GM13977 (cell line): Measurements from ENCODE around the gene ARHGEF10L.

ENCODE experiments used
- DNase-seq: peaks from one replicate; pipeline ENCODE4 v3.0.0; 2012; ENCODE audit warnings: low spot score
- in situ Hi-C: fragments of 300-500 bp; cut with MboI; formaldehyde crosslinking; loops from one replicate; pipeline ENCODE4 v1.12.0; 2022; ENCODE audit warnings: low sequenced_read_pairs, low pct_unique_long_range_greater_than_20kb, mixed read lengths, inconsistent platforms; ENCODE audit not compliant: unreplicated experiment
- TF ChIP-seq, protein P1 (sequence below): IDR thresholded peaks from 2 replicates; pipeline ENCODE4 v1.5.1; 2012; ENCODE audit warnings: mild to moderate bottlenecking, control low read depth; ENCODE audit not compliant: insufficient read depth; ENCODE audit errors: extremely low read depth, missing control alignments

The ARHGEF10L gene

GRCh38 chr1:17672226-17672625, 132.7 kb downstream of the ARHGEF10L start:
- in situ Hi-C loops = no loop called here
- TF ChIP-seq, protein P1, sequence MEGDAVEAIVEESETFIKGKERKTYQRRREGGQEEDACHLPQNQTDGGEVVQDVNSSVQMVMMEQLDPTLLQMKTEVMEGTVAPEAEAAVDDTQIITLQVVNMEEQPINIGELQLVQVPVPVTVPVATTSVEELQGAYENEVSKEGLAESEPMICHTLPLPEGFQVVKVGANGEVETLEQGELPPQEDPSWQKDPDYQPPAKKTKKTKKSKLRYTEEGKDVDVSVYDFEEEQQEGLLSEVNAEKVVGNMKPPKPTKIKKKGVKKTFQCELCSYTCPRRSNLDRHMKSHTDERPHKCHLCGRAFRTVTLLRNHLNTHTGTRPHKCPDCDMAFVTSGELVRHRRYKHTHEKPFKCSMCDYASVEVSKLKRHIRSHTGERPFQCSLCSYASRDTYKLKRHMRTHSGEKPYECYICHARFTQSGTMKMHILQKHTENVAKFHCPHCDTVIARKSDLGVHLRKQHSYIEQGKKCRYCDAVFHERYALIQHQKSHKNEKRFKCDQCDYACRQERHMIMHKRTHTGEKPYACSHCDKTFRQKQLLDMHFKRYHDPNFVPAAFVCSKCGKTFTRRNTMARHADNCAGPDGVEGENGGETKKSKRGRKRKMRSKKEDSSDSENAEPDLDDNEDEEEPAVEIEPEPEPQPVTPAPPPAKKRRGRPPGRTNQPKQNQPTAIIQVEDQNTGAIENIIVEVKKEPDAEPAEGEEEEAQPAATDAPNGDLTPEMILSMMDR = no peak
- DNase-seq = no peak

DNA sequence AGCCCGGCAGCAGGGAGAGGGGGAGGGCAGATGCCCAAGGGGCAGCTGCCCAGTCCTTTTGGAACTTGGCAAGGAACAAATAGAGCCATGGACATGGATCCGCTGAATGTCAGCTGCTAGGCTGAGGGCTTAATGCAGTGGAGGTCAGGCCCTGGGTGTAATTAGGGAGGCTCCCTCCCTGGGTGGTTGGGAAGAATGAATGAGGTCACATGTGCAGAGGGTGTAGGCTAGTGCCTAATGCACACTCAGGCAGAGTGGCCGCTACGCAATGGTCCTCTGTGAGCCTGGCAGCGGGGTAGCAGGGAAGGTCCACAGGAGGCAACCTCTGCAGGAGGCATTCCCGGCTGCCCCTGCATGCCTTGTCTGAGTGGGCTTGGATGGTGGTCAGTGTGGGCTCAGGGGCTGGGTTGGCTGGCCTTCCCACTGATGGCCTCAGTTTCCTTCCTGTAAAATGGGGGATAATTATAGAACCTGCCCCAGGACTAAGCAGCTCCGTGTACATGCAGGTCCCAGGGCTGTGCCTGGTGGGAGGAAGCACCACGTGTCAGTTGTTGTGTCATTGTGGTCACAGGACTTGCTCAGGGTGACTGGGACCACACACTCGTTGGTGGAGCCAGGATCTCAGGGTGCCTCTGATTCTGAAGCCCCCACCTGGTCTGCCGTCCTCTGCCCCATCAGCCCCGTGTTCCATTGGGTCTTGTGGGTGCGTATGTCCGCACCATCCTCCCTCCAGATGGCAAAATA, 134.0 kb downstream of the ARHGEF10L start:
- in situ Hi-C loops = no loop called here
- DNase-seq = no peak
- TF ChIP-seq, protein P1 = no peak

DNA sequence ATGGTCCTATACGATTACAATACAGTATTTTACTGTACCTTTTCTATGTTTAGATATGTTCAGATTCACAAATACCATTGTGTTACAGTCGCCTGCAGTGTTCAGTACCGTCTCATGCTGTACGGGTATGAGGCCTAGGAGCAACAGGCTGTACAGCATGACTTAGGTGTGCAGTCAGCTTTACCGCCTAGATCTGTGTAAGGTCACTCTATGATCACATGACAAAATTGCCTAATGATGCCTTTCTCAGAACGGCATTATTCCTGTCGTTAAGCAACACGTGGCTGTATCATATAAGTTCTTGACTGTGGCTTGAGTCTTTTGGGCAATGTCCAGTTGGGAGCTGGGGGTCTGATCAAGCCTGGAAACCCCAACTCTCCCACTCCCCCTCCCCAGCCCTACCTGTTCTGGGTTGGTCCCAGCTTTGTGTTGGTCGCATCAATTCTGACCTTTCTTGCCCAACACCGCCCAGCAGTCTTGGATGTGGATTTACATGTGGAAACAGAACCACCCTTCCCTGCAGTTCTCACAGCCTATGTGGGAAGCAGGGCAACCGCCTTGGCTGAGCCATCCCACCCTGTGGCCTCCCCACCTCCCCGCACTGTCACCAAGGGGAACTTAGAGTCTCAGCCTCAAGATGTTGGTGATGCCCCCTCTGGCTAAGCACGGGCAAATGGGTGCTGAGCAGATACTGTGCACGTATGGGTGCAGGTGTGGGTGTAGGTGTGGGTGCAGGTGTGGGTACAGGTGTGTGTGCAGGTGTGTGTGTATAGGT, 135.4 kb downstream of the ARHGEF10L start:
- TF ChIP-seq, protein P1 = no peak
- in situ Hi-C loops = no loop called here
- DNase-seq = no peak

DNA sequence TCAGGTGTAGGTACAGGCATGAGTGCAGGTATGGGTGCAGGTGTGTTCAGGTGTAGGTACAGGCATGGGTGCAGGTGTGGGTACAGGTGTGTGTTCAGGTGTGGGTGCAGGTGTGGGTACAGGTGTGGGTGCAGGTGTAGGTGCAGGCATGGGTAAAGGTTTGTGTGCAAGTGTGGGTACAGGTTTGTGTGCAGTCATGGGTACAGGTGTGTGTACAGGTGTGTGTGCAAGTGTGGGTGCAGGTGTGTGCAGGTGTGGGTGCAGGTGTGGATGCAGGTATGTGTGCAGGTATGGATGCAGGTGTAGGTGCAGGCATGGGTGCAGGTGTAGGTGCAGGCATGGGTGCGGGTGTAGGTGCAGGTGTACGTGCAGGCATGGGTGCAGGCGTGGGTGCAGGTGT, 136.2 kb downstream of the ARHGEF10L start:
- in situ Hi-C loops = no loop called here
- TF ChIP-seq, protein P1 = no peak

DNA sequence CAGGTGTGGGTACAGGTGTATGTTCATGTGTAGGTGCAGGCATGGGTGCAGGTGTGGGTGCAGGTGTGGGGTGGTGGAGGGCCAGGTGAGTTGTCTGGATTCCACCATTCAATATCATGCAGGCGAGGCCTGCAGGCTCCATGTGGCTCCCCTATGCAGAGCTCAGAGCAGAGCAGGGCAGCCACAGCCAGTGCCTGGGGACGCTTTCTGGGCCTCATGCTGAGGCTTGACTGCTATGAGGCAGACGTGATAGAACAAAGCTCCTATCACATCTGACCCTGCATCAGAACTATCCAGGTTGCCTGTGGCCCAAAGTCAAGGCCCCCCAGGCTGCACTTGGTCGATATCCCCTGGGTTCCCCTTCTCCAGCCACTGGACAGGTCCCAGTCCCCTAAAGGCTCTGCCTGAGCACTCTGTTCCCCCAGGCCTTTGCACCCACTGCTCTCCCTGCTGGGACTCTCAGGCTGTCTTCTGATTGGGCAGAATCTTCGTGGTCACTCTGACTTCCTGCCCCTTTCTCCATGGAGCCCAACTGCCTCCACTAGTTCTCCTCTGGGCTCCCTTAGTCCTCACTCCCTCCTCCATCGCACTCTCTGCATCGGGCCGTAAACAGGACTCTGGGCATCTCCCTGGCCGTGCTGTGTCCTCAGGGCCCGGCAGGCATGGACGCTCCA, 137.0 kb downstream of the ARHGEF10L start:
- in situ Hi-C loops = no loop called here
- DNase-seq = no peak
- TF ChIP-seq, protein P1 = no peak

More for the DNA sequence above, 136.2 kb downstream of the ARHGEF10L start:
- no peak for DNase-seq

DNA sequence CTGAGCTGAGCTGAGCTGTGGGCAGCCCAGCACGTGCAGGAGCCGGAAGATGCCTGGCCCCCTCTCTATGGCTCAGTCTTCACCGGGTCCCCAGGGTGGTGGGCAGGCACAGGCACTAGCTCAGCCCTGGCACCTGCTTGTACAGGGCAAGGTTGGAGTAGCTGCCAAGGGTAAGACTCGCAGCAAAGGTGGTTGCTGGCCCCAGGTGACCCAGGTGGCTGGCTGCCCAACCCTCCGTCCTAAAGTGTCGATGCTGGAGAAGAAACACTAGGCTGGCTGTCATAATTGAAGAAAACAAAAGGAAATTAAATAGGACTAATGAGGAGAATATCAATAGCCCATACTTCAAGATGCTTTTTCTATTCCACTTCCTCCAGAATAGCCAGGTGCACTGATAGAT, 138.5 kb downstream of the ARHGEF10L start:
- in situ Hi-C loops = no loop called here
- TF ChIP-seq, protein P1 = no peak
- DNase-seq = no peak
